Panc1 (cell line): ENCODE data around the gene MBTD1. TPM values are rescaled to one million over a fixed set of nuclear protein-coding genes. Genes with fewer than 3 reads are reported as not detected.

Source experiments
- ATAC-seq: fragments of 200-7000 bp; cut with Tn5 transposase; 2 replicates; pipeline ENCODE4 v1.9.1; 2020; ENCODE audit warnings: mild to moderate bottlenecking, moderate library complexity
- BruUV-seq: library from RNA; stranded (reverse); fragments of 400-500 nt; replicated peaks from 2 replicates; lab custom pipeline; 2021; lab: Mats Ljungman, UMichigan
- CTCF ChIA-PET: fragments of 300-600 bp; sonication (Branson Sonifier 250); formaldehyde crosslinking; loops from one replicate; lab custom pipeline; 2022; ENCODE audit warnings: antibody characterized with exemption; lab: Charles Lee
- POLR2A ChIA-PET: fragments of 300-600 bp; sonication (Branson Sonifier 250); formaldehyde crosslinking; loops from one replicate; lab custom pipeline; 2022; ENCODE audit warnings: antibody characterized with exemption; lab: Charles Lee
- DNase-seq: peaks from one replicate; pipeline ENCODE4 v3.0.0-alpha.2; 2010; ENCODE audit warnings: low read depth, low spot score
- H3K27ac ChIP-seq: 2 replicates; pipeline ENCODE4 v1.5.1; 2011; ENCODE audit warnings: mild to moderate bottlenecking, low read length, inconsistent platforms
- H3K27me3 ChIP-seq: fragments of 200-500 bp; sonication (Bioruptor generic); 2 replicates; pipeline ENCODE4 v1.6.0; 2014; ENCODE audit warnings: low read length, inconsistent platforms; ENCODE audit not compliant: control insufficient read depth, insufficient read depth
- H3K36me3 ChIP-seq: fragments of 200-500 bp; sonication (Bioruptor generic); 2 replicates; pipeline ENCODE4 v1.5.1; 2014; ENCODE audit warnings: inconsistent platforms, mild to moderate bottlenecking, low read length, moderate library complexity; ENCODE audit not compliant: control insufficient read depth, insufficient read depth
- H3K4me1 ChIP-seq: 2 replicates; pipeline ENCODE4 v1.5.1; 2011; ENCODE audit warnings: inconsistent platforms, mild to moderate bottlenecking, low read length, moderate library complexity; ENCODE audit not compliant: control insufficient read depth, insufficient read depth
- H3K4me3 ChIP-seq, 2 experiments: 2 replicates each; pipeline ENCODE4 v1.5.1; 2011 to 2012; ENCODE audit warnings: low read depth in 2 of 2, low read length in 2 of 2, mild to moderate bottlenecking in 2 of 2, inconsistent platforms in 1 of 2, moderate library complexity in 1 of 2
- H3K9me3 ChIP-seq: fragments of 200-500 bp; sonication (Bioruptor generic); 2 replicates; pipeline ENCODE4 v1.5.1; 2014; ENCODE audit warnings: low read depth, mild to moderate bottlenecking, inconsistent platforms, low read length, moderate library complexity; ENCODE audit not compliant: control insufficient read depth, insufficient read depth
- CTCF ChIP-seq: fragments of 450-650 bp; IDR thresholded peaks from 2 replicates; pipeline ENCODE4 v1.5.1; 2017; ENCODE audit warnings: mild to moderate bottlenecking
- POLR2AphosphoS5 ChIP-seq: IDR thresholded peaks from 2 replicates; pipeline ENCODE4 v1.6.1; 2012; ENCODE audit warnings: mild to moderate bottlenecking, low read depth, low read length, moderate library complexity
- REST ChIP-seq, 2 experiments: IDR thresholded peaks; 2 replicates each; pipeline ENCODE4 v1.6.1; 2011 to 2012; ENCODE audit warnings: low read depth in 2 of 2, control low read depth in 1 of 2, low read length in 1 of 2, mild to moderate bottlenecking in 1 of 2, moderate library complexity in 1 of 2; ENCODE audit not compliant: insufficient read depth in 1 of 2
- SIN3A ChIP-seq: IDR thresholded peaks from 2 replicates; pipeline ENCODE4 v1.6.1; 2012; ENCODE audit warnings: low read depth, mild to moderate bottlenecking, low read length, moderate library complexity, borderline replicate concordance; ENCODE audit not compliant: insufficient read depth
- TCF7L2 ChIP-seq: IDR thresholded peaks from 2 replicates; pipeline ENCODE4 v1.6.1; 2011; ENCODE audit warnings: mild to moderate bottlenecking, low read depth, low read length, inconsistent platforms
- in situ Hi-C: cut with HindIII; loops from 2 replicates; pipeline ENCODE4 v1.10.0; 2016; ENCODE audit warnings: low sequenced_read_pairs, low pct_unique_long_range_greater_than_20kb
- intact Hi-C: fragments of 100-400 bp; cut with micrococcal nuclease; formaldehyde crosslinking; loops from one replicate; pipeline ENCODE4 v1.10.0; 2022; ENCODE audit not compliant: unreplicated experiment
- total RNA-seq: library from RNA; stranded (reverse); gene quantifications from one replicate; pipeline ENCODE4 v1.2.1, GENCODE V29; 2021; ENCODE audit not compliant: unreplicated experiment

The MBTD1 gene
- total RNA-seq, 1 experiment from 2014 or later, result 16.6 TPM

DNA sequence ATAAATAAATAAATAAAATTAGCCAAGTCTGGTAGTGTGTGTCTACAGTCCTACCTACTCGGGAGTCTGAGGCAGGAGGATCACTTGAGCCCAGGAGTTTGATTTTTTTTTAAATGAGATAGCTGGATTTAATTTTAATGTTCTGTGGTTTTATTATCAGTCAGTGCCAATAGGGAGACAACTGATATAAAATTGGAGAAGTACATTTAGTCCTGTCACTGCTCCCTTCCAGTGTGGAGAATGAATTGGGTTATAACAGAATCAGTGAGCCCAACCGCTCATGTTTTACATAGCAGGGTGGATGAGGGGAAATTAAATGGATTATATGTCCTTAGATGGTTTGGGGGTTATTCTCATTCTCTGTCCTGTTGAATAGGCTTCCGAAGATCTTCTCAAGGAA lies 100.2 kb downstream of the MBTD1 start:
- TF ChIP-seq POLR2AphosphoS5 (no peak), TCF7L2 (no peak), SIN3A (no peak), REST (IDR thresholded peaks at IDR 0.05; ENCODE audit: insufficient read depth in 1 of 2, low read depth in 2 of 2, low read length in 1 of 2) (no peak), CTCF (no peak)
- DNase-seq (no peak), ATAC-seq (no peak)
- H3K36me3 ChIP-seq, result peaks cover 41% of the 10 kb centered on the region
- H3K27ac ChIP-seq, result no peak overlapping the region
- in situ Hi-C loops (no loop called here), intact Hi-C loops (loop anchor here (10.0 kb wide), 1 partner anchor 305 kb away; no protein-coding TSS in a partner anchor)
- no peaks in the 10 kb centered on the region for H3K27me3 ChIP-seq
- H3K4me3 ChIP-seq, result no peak overlapping the region
- ChIA-PET POLR2A (no interaction called here), CTCF (no interaction called here)
- no TSS peak for BruUV-seq
- H3K9me3 ChIP-seq, result no peaks in the 10 kb centered on the region
- H3K4me1 ChIP-seq, result peaks cover 9% of the 10 kb centered on the region; the same call in 1 of the 2 replicates

DNA sequence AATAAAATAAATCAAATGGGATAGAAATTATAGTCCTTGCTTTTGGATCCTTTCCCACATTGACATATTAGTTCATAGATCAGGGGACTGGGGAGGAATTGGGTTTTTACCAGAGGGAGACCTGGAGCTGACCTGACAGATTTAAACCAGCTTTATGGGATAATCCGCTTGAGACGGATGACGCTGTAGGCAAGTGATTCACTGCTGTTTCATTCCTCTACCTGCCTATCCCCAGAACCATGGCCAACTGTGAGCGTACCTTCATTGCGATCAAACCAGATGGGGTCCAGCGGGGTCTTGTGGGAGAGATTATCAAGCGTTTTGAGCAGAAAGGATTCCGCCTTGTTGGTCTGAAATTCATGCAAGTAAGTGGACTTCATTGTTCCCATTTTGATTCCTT lies 104.4 kb downstream of the MBTD1 start:
- no peak overlapping the region for H3K27ac ChIP-seq
- peaks cover 37% of the 10 kb centered on the region for H3K36me3 ChIP-seq
- ATAC-seq (no peak), DNase-seq (no peak)
- intact Hi-C loops (loop anchor here (10.0 kb wide), 1 partner anchor 301 kb away; no protein-coding TSS in a partner anchor), in situ Hi-C loops (no loop called here)
- CTCF ChIA-PET, result no interaction called here
- TF ChIP-seq POLR2AphosphoS5 (no peak), REST (IDR thresholded peaks at IDR 0.05; ENCODE audit: insufficient read depth in 1 of 2, low read depth in 2 of 2, low read length in 1 of 2) (no peak), CTCF (no peak), SIN3A (no peak), TCF7L2 (no peak)
- BruUV-seq, result no TSS peak
- no peaks in the 10 kb centered on the region for H3K9me3 ChIP-seq
- H3K4me3 ChIP-seq, result no peak overlapping the region
- peaks cover 11% of the 10 kb centered on the region; the same call in 1 of the 2 replicates for H3K4me1 ChIP-seq
- POLR2A ChIA-PET, result interaction anchor here (1.1 kb wide), 1 partner anchor 128 kb away, joined by 3 read pairs; no protein-coding TSS in a partner anchor
- H3K27me3 ChIP-seq, result no peaks in the 10 kb centered on the region
